HG03432 (cell line): ENCODE data around the gene TSACC.

Source experiments
- ATAC-seq: cut with Tn5 transposase; IDR thresholded peaks from one replicate; pipeline ENCODE4 v1.9.1; 2021; ENCODE audit warnings: mild to moderate bottlenecking, moderate library complexity; ENCODE audit not compliant: unreplicated experiment

The TSACC gene

GRCh38 chr1:156391701-156392100 lies 53.4 kb downstream of the TSACC start:
- ATAC-seq: no peak

GRCh38 chr1:156392452-156392853 lies 54.1 kb downstream of the TSACC start:
- ATAC-seq: no peak

GRCh38 chr1:156393095-156393494 lies 54.8 kb downstream of the TSACC start:
- no peak for ATAC-seq

GRCh38 chr1:156394082-156394481 lies 55.8 kb downstream of the TSACC start:
- no peak for ATAC-seq

GRCh38 chr1:156394835-156395461 lies 56.6 kb downstream of the TSACC start:
- ATAC-seq: no peak
